ENCODE measurements around the gene CAPRIN1.

DNA sequence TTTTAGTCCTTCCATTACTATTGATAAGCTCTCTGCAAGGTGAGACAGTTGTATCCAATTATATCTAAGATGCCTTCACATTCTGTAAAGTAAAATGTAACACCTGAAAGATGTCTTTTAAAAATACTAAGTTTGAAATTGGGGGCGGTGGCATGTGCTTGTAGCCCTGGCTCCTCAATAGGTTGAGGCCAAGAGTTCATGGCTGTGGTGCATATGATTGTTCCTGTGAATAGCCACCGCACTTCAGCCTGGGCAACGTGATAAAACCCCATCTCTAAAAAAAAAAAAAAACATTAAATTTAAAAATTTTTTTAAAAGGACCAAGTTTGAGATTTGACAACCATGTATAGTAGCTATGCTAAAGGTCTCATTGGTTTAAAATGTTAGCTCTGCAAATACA lies 20.5 kb downstream of the CAPRIN1 start:
- no peak for TF ChIP-seq GATA2 (IDR thresholded peaks at IDR 0.05; ENCODE audit: low read depth, low read length)
- no peak for TF ChIP-seq GATA3 (IDR thresholded peaks at IDR 0.05; ENCODE audit: low read depth, low read length)
